AG09309 (cell line): Measurements from ENCODE around the gene NOSTRIN.
"Not testable (repeated sequence)": the region's sequence is repeated elsewhere in the genome, so short reads cannot be mapped to it uniquely, and the experiment has no call there.

Source experiments
- DNase-seq: peaks from one replicate; pipeline ENCODE4 v3.0.0-alpha.2; 2010; ENCODE audit warnings: low read depth
- H3K4me3 ChIP-seq: 2 replicates; pipeline ENCODE4 v1.5.1; 2011; ENCODE audit warnings: mild to moderate bottlenecking, low read depth, low read length, moderate library complexity; ENCODE audit not compliant: control insufficient read depth
- TF ChIP-seq, protein P1 (sequence below): IDR thresholded peaks from 2 replicates; pipeline ENCODE4 v1.5.1; 2011; ENCODE audit warnings: mild to moderate bottlenecking, low read depth, low read length, inconsistent platforms; ENCODE audit not compliant: insufficient read depth, control insufficient read depth; ENCODE audit errors: missing control alignments

NOSTRIN gene

DNA sequence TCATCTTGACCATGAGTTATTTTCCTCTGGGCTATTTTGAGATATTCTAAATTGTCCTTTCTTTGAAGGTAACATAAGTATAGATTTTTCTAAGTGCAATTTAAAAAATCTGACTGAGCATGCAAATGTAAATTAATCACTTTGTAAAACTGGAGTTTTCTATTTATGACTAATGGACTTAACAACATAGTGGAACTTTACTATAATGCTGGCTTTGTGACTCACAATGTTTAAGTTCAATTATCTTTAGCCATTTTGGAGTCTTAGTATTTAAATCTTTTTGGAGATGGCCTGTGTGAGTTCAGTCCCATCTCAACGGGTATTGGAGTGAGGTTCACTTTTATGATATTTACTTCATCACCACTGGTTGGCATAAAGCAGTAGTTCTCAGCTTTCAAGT is 35.2 kb upstream of the NOSTRIN start:
- TF ChIP-seq, protein P1, sequence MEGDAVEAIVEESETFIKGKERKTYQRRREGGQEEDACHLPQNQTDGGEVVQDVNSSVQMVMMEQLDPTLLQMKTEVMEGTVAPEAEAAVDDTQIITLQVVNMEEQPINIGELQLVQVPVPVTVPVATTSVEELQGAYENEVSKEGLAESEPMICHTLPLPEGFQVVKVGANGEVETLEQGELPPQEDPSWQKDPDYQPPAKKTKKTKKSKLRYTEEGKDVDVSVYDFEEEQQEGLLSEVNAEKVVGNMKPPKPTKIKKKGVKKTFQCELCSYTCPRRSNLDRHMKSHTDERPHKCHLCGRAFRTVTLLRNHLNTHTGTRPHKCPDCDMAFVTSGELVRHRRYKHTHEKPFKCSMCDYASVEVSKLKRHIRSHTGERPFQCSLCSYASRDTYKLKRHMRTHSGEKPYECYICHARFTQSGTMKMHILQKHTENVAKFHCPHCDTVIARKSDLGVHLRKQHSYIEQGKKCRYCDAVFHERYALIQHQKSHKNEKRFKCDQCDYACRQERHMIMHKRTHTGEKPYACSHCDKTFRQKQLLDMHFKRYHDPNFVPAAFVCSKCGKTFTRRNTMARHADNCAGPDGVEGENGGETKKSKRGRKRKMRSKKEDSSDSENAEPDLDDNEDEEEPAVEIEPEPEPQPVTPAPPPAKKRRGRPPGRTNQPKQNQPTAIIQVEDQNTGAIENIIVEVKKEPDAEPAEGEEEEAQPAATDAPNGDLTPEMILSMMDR, result no peak
- no peak overlapping the region for H3K4me3 ChIP-seq
- DNase-seq, result no peak

- DNase-seq, H3K4me3 ChIP-seq: not testable (repeated sequence)
Observed at GRCh38 chr2:168768357-168768756, 34.1 kb upstream of the NOSTRIN start.

DNA sequence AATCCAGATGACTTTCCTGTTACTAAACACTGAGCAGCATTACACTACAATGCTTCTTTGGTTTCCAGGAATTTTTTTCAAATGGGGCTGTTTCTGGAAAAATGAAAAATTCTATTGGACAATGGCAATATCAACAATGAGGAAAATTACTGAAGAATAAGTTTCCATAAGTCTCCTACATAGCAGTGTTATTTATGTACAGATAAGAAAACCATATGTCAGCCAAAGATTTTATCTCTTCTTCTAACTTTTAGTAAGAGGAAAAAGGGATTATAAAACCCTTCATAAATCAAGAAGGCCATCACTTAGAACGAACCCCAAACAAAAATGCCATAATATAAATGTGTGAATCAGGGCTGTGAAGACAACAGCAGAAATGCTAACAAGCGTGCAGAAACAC is 31.6 kb upstream of the NOSTRIN start:
- no peak for DNase-seq
- H3K4me3 ChIP-seq, result no peak overlapping the region
- TF ChIP-seq, protein P1, result no peak

- TF ChIP-seq, protein P1, result no peak
- DNase-seq, result no peak
- no peak overlapping the region for H3K4me3 ChIP-seq
Observed at GRCh38 chr2:168772704-168773103, 29.7 kb upstream of the NOSTRIN start.

GRCh38 chr2:168773128-168773527 is 29.3 kb upstream of the NOSTRIN start:
- no peak overlapping the region for H3K4me3 ChIP-seq
- TF ChIP-seq, protein P1, result no peak
- no peak for DNase-seq

- TF ChIP-seq, protein P1, result peak; percentile 91
- peak; percentile 28 for DNase-seq
Observed at GRCh38 chr2:168773719-168774521, 28.5 kb upstream of the NOSTRIN start.

DNA sequence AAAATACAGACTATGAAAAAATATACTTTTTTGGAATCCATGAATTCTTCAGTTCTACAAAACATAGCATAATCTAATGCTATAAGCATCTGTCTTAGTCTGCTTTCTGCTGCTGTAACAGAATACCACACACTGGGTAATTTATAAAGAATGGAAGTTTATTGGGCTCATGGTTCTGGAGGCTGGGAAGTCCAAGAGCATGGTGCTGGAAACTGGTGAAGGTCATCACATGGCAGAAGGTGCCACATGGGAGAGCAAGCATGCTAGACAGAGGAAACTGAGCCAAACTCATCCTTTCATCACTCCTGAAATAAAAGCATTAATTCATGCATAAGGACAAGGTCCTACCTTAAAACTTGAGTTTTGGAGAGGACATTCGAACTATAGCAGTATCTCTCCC is 26.6 kb upstream of the NOSTRIN start:
- H3K4me3 ChIP-seq, result no peak overlapping the region
- TF ChIP-seq, protein P1, result no peak
- DNase-seq, result no peak

More at GRCh38 chr2:168773719-168774521, 28.5 kb upstream of the NOSTRIN start:
- H3K4me3 ChIP-seq, result no peak overlapping the region
